GM12892 (cell line): ENCODE measurements around the gene EHBP1L1.

ENCODE experiments used
- POLR2A ChIP-seq: IDR thresholded peaks from 2 replicates; pipeline ENCODE4 v1.6.1; 2011; ENCODE audit warnings: low read depth, low read length, control low read depth
- POLR2AphosphoS5 ChIP-seq: IDR thresholded peaks from 2 replicates; pipeline ENCODE4 v1.6.1; 2011; ENCODE audit warnings: low read depth, low read length, control low read depth
- TAF1 ChIP-seq: IDR thresholded peaks from 2 replicates; pipeline ENCODE4 v1.6.1; 2011; ENCODE audit warnings: low read depth, mild to moderate bottlenecking, control low read depth, low read length, borderline replicate concordance

DNA sequence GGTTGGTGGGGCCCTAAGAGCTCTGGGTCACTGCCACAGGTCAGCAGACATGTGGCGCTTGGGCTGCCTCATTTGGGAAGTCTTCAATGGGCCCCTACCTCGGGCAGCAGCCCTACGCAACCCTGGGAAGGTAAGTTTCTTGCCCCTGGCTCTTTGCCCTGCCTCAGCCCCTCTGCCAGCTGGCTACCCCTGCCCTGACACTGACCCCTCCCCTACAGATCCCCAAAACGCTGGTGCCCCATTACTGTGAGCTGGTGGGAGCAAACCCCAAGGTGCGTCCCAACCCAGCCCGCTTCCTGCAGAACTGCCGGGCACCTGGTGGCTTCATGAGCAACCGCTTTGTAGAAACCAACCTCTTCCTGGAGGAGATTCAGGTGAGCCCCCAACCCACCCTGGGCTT lies 49.1 kb upstream of the EHBP1L1 start:
- TF ChIP-seq TAF1 (no peak), POLR2A (no peak), POLR2AphosphoS5 (no peak)
